Loucy (cell line): ENCODE measurements around the gene ALAS1.

ENCODE experiments used
- H2AFZ ChIP-seq: fragments of 200-600 bp; sonication (generic); 2 replicates; pipeline ENCODE4 v1.6.0; 2016; ENCODE audit warnings: antibody characterized with exemption, mild to moderate bottlenecking, low read length, moderate library complexity
- H3F3A ChIP-seq: fragments of 200-600 bp; 2 replicates; pipeline ENCODE4 v1.6.0; 2016; ENCODE audit warnings: antibody characterized with exemption, low read depth, mild to moderate bottlenecking
- H3K27me3 ChIP-seq: fragments of 200-600 bp; sonication (generic); 2 replicates; pipeline ENCODE4 v1.6.1; 2014; ENCODE audit warnings: low read length, mild to moderate bottlenecking; ENCODE audit not compliant: insufficient read depth, poor library complexity, severe bottlenecking
- H3K36me3 ChIP-seq: fragments of 200-600 bp; sonication (generic); 2 replicates; pipeline ENCODE4 v1.6.1; 2016; ENCODE audit warnings: low read length; ENCODE audit not compliant: insufficient read depth
- H3K4me1 ChIP-seq: fragments of 200-600 bp; sonication (generic); 2 replicates; pipeline ENCODE4 v1.5.1; 2014; ENCODE audit warnings: low read length, mild to moderate bottlenecking; ENCODE audit not compliant: insufficient read depth, poor library complexity, severe bottlenecking
- H3K4me2 ChIP-seq: fragments of 200-600 bp; sonication (generic); 2 replicates; pipeline ENCODE4 v1.6.0; 2014; ENCODE audit warnings: antibody characterized with exemption, low read length, low read depth, mild to moderate bottlenecking; ENCODE audit not compliant: poor library complexity, severe bottlenecking
- H3K4me3 ChIP-seq: fragments of 200-600 bp; sonication (generic); 2 replicates; pipeline ENCODE4 v1.5.1; 2014; ENCODE audit warnings: low read length, mild to moderate bottlenecking, mixed read lengths; ENCODE audit not compliant: poor library complexity, severe bottlenecking
- H3K79me2 ChIP-seq: fragments of 200-600 bp; sonication (generic); 2 replicates; pipeline ENCODE4 v1.6.1; 2014; ENCODE audit warnings: low read length; ENCODE audit not compliant: insufficient read depth
- H3K9ac ChIP-seq: fragments of 200-600 bp; sonication (generic); 2 replicates; pipeline ENCODE4 v1.6.0; 2014; ENCODE audit warnings: mild to moderate bottlenecking, low read depth, low read length, moderate library complexity; ENCODE audit not compliant: poor library complexity, severe bottlenecking
- H3K9me2 ChIP-seq: fragments of 200-600 bp; sonication (generic); replicated peaks from 2 replicates; pipeline ENCODE4 v1.6.1; 2016; ENCODE audit warnings: low read depth, low read length, mixed read lengths
- H3K9me3 ChIP-seq: fragments of 200-600 bp; sonication (generic); 2 replicates; pipeline ENCODE4 v1.6.1; 2014; ENCODE audit warnings: mild to moderate bottlenecking, antibody characterized with exemption, low read length, low read depth; ENCODE audit not compliant: insufficient read depth
- H4K20me1 ChIP-seq: fragments of 200-600 bp; sonication (generic); 2 replicates; pipeline ENCODE4 v1.6.0; 2014; ENCODE audit warnings: antibody characterized with exemption, low read length, mild to moderate bottlenecking; ENCODE audit not compliant: insufficient read depth, poor library complexity, severe bottlenecking
- CTCF ChIP-seq: fragments of 200-600 bp; sonication (generic); conservative IDR thresholded peaks from 2 replicates; pipeline ENCODE4 v1.5.1; 2014; ENCODE audit warnings: mild to moderate bottlenecking, antibody characterized with exemption, low read length
- EZH2phosphoT487 ChIP-seq: fragments of 200-600 bp; IDR thresholded peaks from 2 replicates; pipeline ENCODE4 v1.6.1; 2018; ENCODE audit warnings: antibody characterized with exemption, mild to moderate bottlenecking, moderate library complexity, borderline replicate concordance

Gene ALAS1

GRCh38 chr3:52195291-52195597 lies 2.7 kb upstream of the ALAS1 start:
- Histone ChIP-seq H3K27me3 (no peaks in the 10 kb centered on the region), H3K9me2 (no peaks in the 10 kb centered on the region), H3K9me3 (no peaks in the 10 kb centered on the region), H3K4me2 (no peak overlapping the region), H3F3A (no peaks in the 10 kb centered on the region), H3K9ac (no peak overlapping the region), H3K79me2 (peaks cover 23% of the 10 kb centered on the region), H4K20me1 (peaks cover 16% of the 10 kb centered on the region), H3K4me1 (peaks cover 27% of the 10 kb centered on the region), H3K4me3 (no peak overlapping the region), H3K36me3 (no peaks in the 10 kb centered on the region), H2AFZ (no peak overlapping the region)
- no peak for TF ChIP-seq CTCF
- no peak for TF ChIP-seq EZH2phosphoT487

- Histone ChIP-seq H4K20me1 (peaks cover 17% of the 10 kb centered on the region), H3F3A (no peaks in the 10 kb centered on the region), H3K36me3 (no peaks in the 10 kb centered on the region), H2AFZ (no peak overlapping the region), H3K9ac (no peak overlapping the region), H3K27me3 (no peaks in the 10 kb centered on the region), H3K79me2 (peaks cover 29% of the 10 kb centered on the region), H3K4me3 (no peak overlapping the region), H3K9me2 (no peaks in the 10 kb centered on the region), H3K4me2 (no peak overlapping the region), H3K9me3 (no peaks in the 10 kb centered on the region), H3K4me1 (peaks cover 32% of the 10 kb centered on the region)
- TF ChIP-seq EZH2phosphoT487 (no peak), CTCF (no peak)
Observed at GRCh38 chr3:52195823-52196331, 2.1 kb upstream of the ALAS1 start.

- peaks cover 17% of the 10 kb centered on the region for H4K20me1 ChIP-seq
Observed at GRCh38 chr3:52196977-52197376, 983 bp upstream of the ALAS1 start.

GRCh38 chr3:52197499-52197841 lies 490 bp upstream of the ALAS1 start:
- H3K4me1 ChIP-seq = peaks cover 48% of the 10 kb centered on the region
- TF ChIP-seq CTCF (no peak), EZH2phosphoT487 (no peak)

More at GRCh38 chr3:52196977-52197376, 983 bp upstream of the ALAS1 start:
- Histone ChIP-seq H3K36me3 (no peaks in the 10 kb centered on the region), H3K9me2 (no peaks in the 10 kb centered on the region), H3K4me2 (peak overlapping the region; percentile 80), H3K79me2 (peaks cover 36% of the 10 kb centered on the region), H3K27me3 (no peaks in the 10 kb centered on the region), H3K9ac (peak overlapping the region; percentile 98), H3K9me3 (no peaks in the 10 kb centered on the region), H3K4me3 (peak overlapping the region; percentile 100), H3F3A (no peaks in the 10 kb centered on the region), H3K4me1 (peaks cover 43% of the 10 kb centered on the region), H2AFZ (no peak overlapping the region)
- no peak for TF ChIP-seq EZH2phosphoT487

More at GRCh38 chr3:52197499-52197841, 490 bp upstream of the ALAS1 start:
- Histone ChIP-seq H3K4me3 (peak overlapping the region; percentile 100), H3K36me3 (peaks cover 4% of the 10 kb centered on the region; the same call in 1 of the 2 replicates), H3K79me2 (peaks cover 41% of the 10 kb centered on the region), H3K4me2 (peak overlapping the region; percentile 80), H4K20me1 (peaks cover 21% of the 10 kb centered on the region), H3K27me3 (no peaks in the 10 kb centered on the region), H3K9me3 (no peaks in the 10 kb centered on the region), H3K9ac (peak overlapping the region; percentile 98), H2AFZ (peak overlapping the region; percentile 79), H3F3A (no peaks in the 10 kb centered on the region), H3K9me2 (no peaks in the 10 kb centered on the region)
